ENCODE measurements around the gene PRRC2A. TPM values are rescaled to one million over a fixed set of nuclear protein-coding genes. Genes with fewer than 3 reads are reported as not detected.

Gene PRRC2A
- total RNA-seq, 4 donors from 2014 or later: 42.8 to 84.9 (median 67.7) TPM

GRCh38 chr6:31683591-31683990, 63.1 kb downstream of the PRRC2A start:
- intact Hi-C loops (cut with DNase I): loop anchor here (10.0 kb wide), 1 partner anchor 151 kb away; no protein-coding TSS in a partner anchor
- TF ChIP-seq POLR2A (IDR thresholded peaks at IDR 0.05) (no peak), CTCF (IDR thresholded peaks at IDR 0.05) (no peak)

DNA sequence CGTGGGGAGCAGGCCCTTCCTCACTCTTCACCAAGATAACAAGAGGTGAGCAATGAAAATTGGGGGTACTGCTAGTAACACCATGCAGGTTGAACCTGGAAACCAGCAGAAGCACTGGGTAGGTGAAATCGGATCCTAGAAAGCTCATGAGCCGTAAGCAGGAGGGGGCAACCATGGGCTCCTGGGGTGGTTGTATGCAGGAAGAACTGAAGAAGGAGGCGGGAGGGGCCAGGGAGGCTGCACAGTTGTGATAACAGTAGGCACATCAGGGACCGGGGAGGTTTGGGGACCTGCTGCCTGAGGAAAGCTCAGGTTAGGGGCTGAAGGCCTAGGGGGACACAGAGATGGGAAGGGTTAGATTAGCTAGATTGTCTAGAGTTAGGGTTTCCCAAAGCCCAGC, 66.0 kb downstream of the PRRC2A start:
- WGBS, 2 donors: 70 to 80% methylated on average over 5 of the region's 5 CpGs
- Histone ChIP-seq H3K27ac (no peak overlapping the region), H3K4me3 (no peak overlapping the region), H3K36me3 (peaks cover 16 to 72% (median 48%) of the 10 kb centered on the region in 3 donors), H3K4me1 (peaks cover 4 to 20% (median 4%) of the 10 kb centered on the region in 3 donors), H3K9me3 (no peaks in the 10 kb centered on the region), H3K27me3 (no peaks in the 10 kb centered on the region)
- intact Hi-C loops (cut with DNase I): loop anchor here (10.0 kb wide), 1 partner anchor 148 kb away; no protein-coding TSS in a partner anchor
- TF ChIP-seq CTCF (IDR thresholded peaks at IDR 0.05) (no peak), POLR2A (IDR thresholded peaks at IDR 0.05) (no peak)
- DNase-seq: no peak

More at GRCh38 chr6:31683591-31683990, 63.1 kb downstream of the PRRC2A start:
- WGBS, 2 donors: 64 to 78% methylated on average over 13 of the region's 13 CpGs
- no peaks in the 10 kb centered on the region for H3K27me3 ChIP-seq
- peaks cover 4 to 36% (median 16%) of the 10 kb centered on the region in 3 donors for H3K4me1 ChIP-seq
- H3K4me3 ChIP-seq: peak overlapping the region in 2 of 4 donors; percentile 28 to 50
- H3K36me3 ChIP-seq: peaks cover 8 to 43% (median 22%) of the 10 kb centered on the region in 3 donors
- DNase-seq: no peak
- peak overlapping the region in 1 of 4 donors; percentile 25 for H3K27ac ChIP-seq
- no peaks in the 10 kb centered on the region for H3K9me3 ChIP-seq

DNA sequence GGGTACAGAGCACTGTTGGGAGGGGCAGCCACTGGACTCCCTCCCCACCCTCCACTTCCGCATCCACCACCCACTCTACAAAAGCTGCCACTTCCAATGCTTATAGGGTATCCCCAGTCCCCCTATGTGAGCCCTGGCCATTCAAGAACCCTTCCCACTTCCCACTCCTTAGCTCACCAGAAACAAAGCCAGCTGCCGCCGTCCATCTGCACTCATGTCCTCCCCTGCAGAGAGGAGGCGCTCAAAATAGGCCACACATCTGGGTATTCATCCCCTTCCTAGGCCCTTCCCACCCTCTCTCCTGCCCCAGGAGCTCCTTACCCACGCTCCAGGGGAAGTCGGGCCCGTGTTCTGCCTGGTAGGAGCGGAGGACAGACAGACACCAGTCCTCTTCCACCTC, 66.8 kb downstream of the PRRC2A start:
- Histone ChIP-seq H3K36me3 (peaks cover 23 to 81% (median 48%) of the 10 kb centered on the region in 3 donors), H3K4me3 (no peak overlapping the region), H3K27me3 (no peaks in the 10 kb centered on the region), H3K9me3 (no peaks in the 10 kb centered on the region), H3K27ac (no peak overlapping the region), H3K4me1 (peaks cover 0 to 14% (median 4%) of the 10 kb centered on the region in 3 donors)
- WGBS, 2 donors: 66 to 82% methylated on average over 4 to 7 of the region's 8 CpGs
- no peak for DNase-seq
- intact Hi-C loops (cut with DNase I): loop anchor here (10.0 kb wide), 1 partner anchor 147 kb away; no protein-coding TSS in a partner anchor
- TF ChIP-seq CTCF (IDR thresholded peaks at IDR 0.05): no peak
- no peak for TF ChIP-seq POLR2A (IDR thresholded peaks at IDR 0.05)

Small RNA genes within 50 kb of the gene (small RNA-seq; reads per million reads assigned to genes)
- gene MIR6832 (0 reads per million in 4 donors), gene RF00019 (0 reads per million in 4 donors), gene SNORA38 (3.8 to 13.6 (median 10.7) reads per million in 4 donors), gene UQCRHP1 (0 reads per million in 4 donors)

Other genes with a start within 250 kb of the PRRC2A start
- gene MICA, start 217.1 kb upstream of the PRRC2A start, total RNA-seq: 10 to 100 TPM in 1 of 4 donors, 1 to 10 TPM in 3; 7.5 to 10.1 (median 8.8) TPM
- gene MICB, start 122.6 kb upstream of the PRRC2A start, total RNA-seq: 1 to 10 TPM in 3 of 4 donors, under 1 TPM in 1; 0.23 to 2.6 (median 2.1) TPM
- gene MCCD1, start 91.8 kb upstream of the PRRC2A start, total RNA-seq: not detected
- 100 to 1,000 TPM; 173 to 320 (median 259) TPM for gene DDX39B, start 78.7 kb upstream of the PRRC2A start, total RNA-seq
- 1 to 10 TPM in 1 of 4 donors, under 1 TPM in 1, not detected in 2; 0.21 to 2.1 TPM for gene ATP6V1G2, start 74.1 kb upstream of the PRRC2A start, total RNA-seq
- gene NFKBIL1, start 73.1 kb upstream of the PRRC2A start, total RNA-seq: 10 to 100 TPM in 3 of 4 donors, 1 to 10 TPM in 1; 7.8 to 25.2 (median 16.7) TPM
- gene LTA, start 48.4 kb upstream of the PRRC2A start, total RNA-seq: not detected
- under 1 TPM in 3 of 4 donors, not detected in 1; 0.27 to 0.95 (median 0.61) TPM for gene TNF, start 45.1 kb upstream of the PRRC2A start, total RNA-seq
- 1 to 10 TPM in 2 of 4 donors, under 1 TPM in 2; 0.53 to 2.3 (median 1.1) TPM for gene LTB, start 38.3 kb upstream of the PRRC2A start, total RNA-seq
- 10 to 100 TPM in 1 of 4 donors, 1 to 10 TPM in 1, under 1 TPM in 1, not detected in 1; 0.49 to 50.4 (median 5.1) TPM for gene LST1, start 34.4 kb upstream of the PRRC2A start, total RNA-seq
- not detected for gene NCR3, start 27.7 kb upstream of the PRRC2A start, total RNA-seq
- gene AIF1, start 5.5 kb upstream of the PRRC2A start, total RNA-seq: 10 to 100 TPM in 2 of 4 donors, 1 to 10 TPM in 2; 2.4 to 30.7 (median 15.1) TPM
- gene BAG6, start 31.9 kb downstream of the PRRC2A start, total RNA-seq: 100 to 1,000 TPM; 129 to 217 (median 163) TPM
- 1 to 10 TPM in 2 of 4 donors, under 1 TPM in 2; 0.67 to 2.1 (median 1.1) TPM for gene APOM, start 35.2 kb downstream of the PRRC2A start, total RNA-seq
- gene C6orf47, start 40.1 kb downstream of the PRRC2A start, total RNA-seq: 10 to 100 TPM; 28.8 to 34.4 (median 31.7) TPM
- 10 to 100 TPM in 2 of 4 donors, 1 to 10 TPM in 2; 6.9 to 16.0 (median 10.9) TPM for gene GPANK1, start 44.3 kb downstream of the PRRC2A start, total RNA-seq
- 100 to 1,000 TPM; 155 to 204 (median 186) TPM for gene CSNK2B, start 45.4 kb downstream of the PRRC2A start, total RNA-seq
- 1 to 10 TPM in 3 of 4 donors, under 1 TPM in 1; 0.70 to 9.5 (median 4.5) TPM for gene LY6G5B, start 49.3 kb downstream of the PRRC2A start, total RNA-seq
- gene LY6G5C, start 60.4 kb downstream of the PRRC2A start, total RNA-seq: under 1 TPM in 2 of 4 donors, not detected in 2; 0.57 to 0.83 TPM
- gene ABHD16A, start 82.6 kb downstream of the PRRC2A start, total RNA-seq: 10 to 100 TPM; 38.5 to 43.3 (median 40.1) TPM
- gene LY6G6F, start 86.2 kb downstream of the PRRC2A start, total RNA-seq: not detected
- not detected for gene LY6G6D, start 94.6 kb downstream of the PRRC2A start, total RNA-seq
- 10 to 100 TPM in 1 of 4 donors, 1 to 10 TPM in 2, under 1 TPM in 1; 0.53 to 14.6 (median 2.4) TPM for gene LY6G6C, start 101.0 kb downstream of the PRRC2A start, total RNA-seq
- gene MPIG6B, start 102.7 kb downstream of the PRRC2A start, total RNA-seq: 1 to 10 TPM in 1 of 4 donors, under 1 TPM in 3; 0.12 to 1.4 (median 0.73) TPM
- 10 to 100 TPM; 16.4 to 59.3 (median 28.2) TPM for gene DDAH2, start 108.6 kb downstream of the PRRC2A start, total RNA-seq
- gene CLIC1, start 115.8 kb downstream of the PRRC2A start, total RNA-seq: 100 to 1,000 TPM; 289 to 440 (median 365) TPM
- gene MSH5, start 119.3 kb downstream of the PRRC2A start, total RNA-seq: 1 to 10 TPM; 2.3 to 7.9 (median 6.8) TPM
- gene SAPCD1, start 141.9 kb downstream of the PRRC2A start, total RNA-seq: 1 to 10 TPM in 2 of 4 donors, under 1 TPM in 2; 0.45 to 2.9 (median 1.1) TPM
- gene VWA7, start 156.6 kb downstream of the PRRC2A start, total RNA-seq: under 1 TPM; 0.22 to 0.80 (median 0.58) TPM
- 10 to 100 TPM; 35.0 to 72.3 (median 45.5) TPM for gene VARS1, start 175.0 kb downstream of the PRRC2A start, total RNA-seq
- gene LSM2, start 186.3 kb downstream of the PRRC2A start, total RNA-seq: 10 to 100 TPM; 27.1 to 70.8 (median 36.6) TPM
- under 1 TPM; 0.35 to 0.97 (median 0.57) TPM for gene HSPA1L, start 194.6 kb downstream of the PRRC2A start, total RNA-seq
- gene HSPA1A, start 194.8 kb downstream of the PRRC2A start, total RNA-seq: 100 to 1,000 TPM; 158 to 362 (median 223) TPM
- 100 to 1,000 TPM; 209 to 553 (median 252) TPM for gene HSPA1B, start 207.0 kb downstream of the PRRC2A start, total RNA-seq
- gene NEU1, start 242.1 kb downstream of the PRRC2A start, total RNA-seq: 10 to 100 TPM; 13.6 to 23.6 (median 17.3) TPM